Cardiac muscle cell (in vitro differentiated cells and primary cell): ENCODE measurements around the gene AK9. TPM values are rescaled to one million over a fixed set of nuclear protein-coding genes. Genes with fewer than 3 reads are reported as not detected.
"Not testable (repeated sequence)": the region's sequence is repeated elsewhere in the genome, so short reads cannot be mapped to it uniquely, and the experiment has no call there.

ENCODE experiments used
- DNase-seq, 2 donors: peaks; one replicate each; pipeline versions ENCODE4 v3.0.0 to v3.0.0-alpha.2; 2010 to 2017; ENCODE audit warnings: low read depth in 1 of 2, low spot score in 1 of 2
- H3K27ac ChIP-seq: fragments of 200-600 bp; sonication (generic); 2 replicates; pipeline ENCODE4 v1.5.1; 2016
- H3K27me3 ChIP-seq: fragments of 200-600 bp; sonication (generic); 2 replicates; pipeline ENCODE4 v1.6.0; 2016; ENCODE audit warnings: control low read depth
- H3K36me3 ChIP-seq: fragments of 200-600 bp; sonication (generic); 2 replicates; pipeline ENCODE4 v1.5.1; 2016; ENCODE audit warnings: control low read depth
- H3K4me1 ChIP-seq: fragments of 200-600 bp; sonication (generic); 2 replicates; pipeline ENCODE4 v1.8.1; 2017; ENCODE audit warnings: low read depth, mild to moderate bottlenecking, mixed run types
- H3K4me3 ChIP-seq: fragments of 200-600 bp; sonication (generic); 2 replicates; pipeline ENCODE4 v1.5.1; 2016; ENCODE audit warnings: mild to moderate bottlenecking
- H3K9me3 ChIP-seq: fragments of 200-600 bp; sonication (generic); 2 replicates; pipeline ENCODE4 v1.5.1; 2017; ENCODE audit warnings: low read depth, mild to moderate bottlenecking, control low read depth
- polyA plus RNA-seq: library from polyadenylated mRNA; unstranded; fragments of >200 nt; fragmentation: Nextera tagmentation; extraction: Ambion mirVana; gene quantifications from 2 replicates; pipeline ENCODE4 v1.2.1, GENCODE V29; 2016
- total RNA-seq: library from RNA; depleted of rRNA; stranded (reverse); fragments of >200 nt; gene quantifications from 2 replicates; pipeline ENCODE4 v1.2.3, GENCODE V29; 2016
- TF ChIP-seq, protein P1 (sequence below): IDR thresholded peaks from 2 replicates; pipeline ENCODE4 v1.5.1; 2012; ENCODE audit warnings: low read depth, mild to moderate bottlenecking, low read length

The AK9 gene
- total and polyA plus RNA-seq, 2 experiments from 2014 or later, result 8.3 to 18.6 TPM

- TF ChIP-seq, protein P1, sequence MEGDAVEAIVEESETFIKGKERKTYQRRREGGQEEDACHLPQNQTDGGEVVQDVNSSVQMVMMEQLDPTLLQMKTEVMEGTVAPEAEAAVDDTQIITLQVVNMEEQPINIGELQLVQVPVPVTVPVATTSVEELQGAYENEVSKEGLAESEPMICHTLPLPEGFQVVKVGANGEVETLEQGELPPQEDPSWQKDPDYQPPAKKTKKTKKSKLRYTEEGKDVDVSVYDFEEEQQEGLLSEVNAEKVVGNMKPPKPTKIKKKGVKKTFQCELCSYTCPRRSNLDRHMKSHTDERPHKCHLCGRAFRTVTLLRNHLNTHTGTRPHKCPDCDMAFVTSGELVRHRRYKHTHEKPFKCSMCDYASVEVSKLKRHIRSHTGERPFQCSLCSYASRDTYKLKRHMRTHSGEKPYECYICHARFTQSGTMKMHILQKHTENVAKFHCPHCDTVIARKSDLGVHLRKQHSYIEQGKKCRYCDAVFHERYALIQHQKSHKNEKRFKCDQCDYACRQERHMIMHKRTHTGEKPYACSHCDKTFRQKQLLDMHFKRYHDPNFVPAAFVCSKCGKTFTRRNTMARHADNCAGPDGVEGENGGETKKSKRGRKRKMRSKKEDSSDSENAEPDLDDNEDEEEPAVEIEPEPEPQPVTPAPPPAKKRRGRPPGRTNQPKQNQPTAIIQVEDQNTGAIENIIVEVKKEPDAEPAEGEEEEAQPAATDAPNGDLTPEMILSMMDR, result no peak
- Histone ChIP-seq H3K36me3 (no peaks in the 10 kb centered on the region), H3K4me3 (no peak overlapping the region), H3K27me3 (no peaks in the 10 kb centered on the region), H3K4me1 (no peaks in the 10 kb centered on the region), H3K27ac (no peak overlapping the region), H3K9me3 (no peaks in the 10 kb centered on the region)
- no peak for DNase-seq
Measured at GRCh38 chr6:109717971-109718370, 27.0 kb upstream of the AK9 start.

- no peak overlapping the region for H3K4me3 ChIP-seq
- H3K27me3 ChIP-seq, result no peaks in the 10 kb centered on the region
- TF ChIP-seq, protein P1, result no peak
- no peak overlapping the region for H3K27ac ChIP-seq
- H3K4me1 ChIP-seq, result no peaks in the 10 kb centered on the region
- H3K9me3 ChIP-seq, result no peaks in the 10 kb centered on the region
- no peaks in the 10 kb centered on the region for H3K36me3 ChIP-seq
- DNase-seq, result peak in 1 of 2 donors; percentile 17
Measured at GRCh38 chr6:109715616-109716015, 24.6 kb upstream of the AK9 start.

GRCh38 chr6:109714611-109715010, 23.6 kb upstream of the AK9 start:
- Histone ChIP-seq H3K4me1 (no peaks in the 10 kb centered on the region), H3K27me3 (no peaks in the 10 kb centered on the region), H3K27ac (no peak overlapping the region), H3K4me3 (no peak overlapping the region), H3K36me3 (no peaks in the 10 kb centered on the region), H3K9me3 (no peaks in the 10 kb centered on the region)
- DNase-seq, result no peak
- TF ChIP-seq, protein P1, result no peak

DNA sequence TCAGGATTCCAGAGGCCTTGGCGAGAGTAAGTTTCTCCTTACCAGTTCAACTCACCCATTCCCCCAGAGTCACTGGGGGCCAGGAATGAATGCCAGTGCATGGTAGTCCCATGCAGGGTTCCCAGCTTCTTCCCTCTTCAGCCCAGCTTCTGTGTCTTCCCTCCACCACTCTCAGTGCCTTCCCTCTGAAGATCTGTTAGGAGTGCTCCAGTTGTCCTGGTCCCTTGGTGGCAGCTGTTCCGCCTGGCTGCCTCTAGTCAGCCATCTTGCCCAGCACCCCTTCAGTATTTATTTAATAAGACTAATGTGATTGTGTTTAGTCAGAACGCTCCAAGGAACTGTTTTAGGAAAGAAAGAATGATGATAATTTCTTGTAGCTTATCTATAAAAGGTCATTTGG, 23.2 kb upstream of the AK9 start:
- H3K27me3 ChIP-seq, result no peaks in the 10 kb centered on the region
- H3K4me1 ChIP-seq, result no peaks in the 10 kb centered on the region
- no peaks in the 10 kb centered on the region for H3K9me3 ChIP-seq
- H3K36me3 ChIP-seq, result no peaks in the 10 kb centered on the region
- DNase-seq, result no peak
- H3K27ac ChIP-seq, result no peak overlapping the region
- H3K4me3 ChIP-seq, result no peak overlapping the region
- TF ChIP-seq, protein P1, result no peak

DNA sequence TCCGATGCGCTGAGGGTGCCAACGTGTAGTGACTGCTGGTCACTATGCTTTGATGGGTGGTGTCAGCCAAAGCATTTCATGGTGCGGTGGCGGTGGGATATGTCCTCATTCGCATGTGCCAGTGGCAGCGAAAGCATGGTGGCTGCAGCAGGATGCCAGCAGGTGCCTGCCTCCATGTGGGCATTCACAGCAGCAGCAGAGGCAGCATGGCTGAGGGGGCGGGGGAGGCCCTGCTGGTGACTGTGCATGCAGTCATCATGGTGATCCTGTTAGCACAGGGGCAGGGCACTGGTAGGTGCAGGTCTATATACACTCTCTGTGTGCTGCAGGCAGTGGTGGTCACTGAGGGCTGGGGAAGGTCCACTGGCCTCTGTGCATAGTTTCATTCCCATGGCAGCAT, 22.1 kb upstream of the AK9 start:
- TF ChIP-seq, protein P1, result no peak
- Histone ChIP-seq H3K27ac (no peak overlapping the region), H3K27me3 (no peaks in the 10 kb centered on the region), H3K4me3 (no peak overlapping the region), H3K4me1 (no peaks in the 10 kb centered on the region), H3K36me3 (no peaks in the 10 kb centered on the region), H3K9me3 (no peaks in the 10 kb centered on the region)
- DNase-seq, result no peak

- not testable (repeated sequence) for H3K27ac ChIP-seq, H3K4me1 ChIP-seq, H3K4me3 ChIP-seq, DNase-seq, H3K36me3 ChIP-seq, H3K9me3 ChIP-seq, H3K27me3 ChIP-seq
Measured at GRCh38 chr6:109708099-109708498, 17.1 kb upstream of the AK9 start.
